HG03520 (cell line): ENCODE data around the gene VAV2.
A peak's percentile ranks its signal among the peaks of the same experiment; 100 is the strongest.

Source experiments
- ATAC-seq: cut with Tn5 transposase; IDR thresholded peaks from one replicate; pipeline ENCODE4 v1.9.1; 2021; ENCODE audit warnings: mild to moderate bottlenecking, moderate library complexity; ENCODE audit not compliant: unreplicated experiment

Gene VAV2

GRCh38 chr9:133805876-133806622 lies 186.1 kb downstream of the VAV2 start:
- ATAC-seq = no peak

- ATAC-seq = no peak
Measured at GRCh38 chr9:133804199-133804598, 187.9 kb downstream of the VAV2 start.

GRCh38 chr9:133803745-133804144 lies 188.4 kb downstream of the VAV2 start:
- no peak for ATAC-seq

- no peak for ATAC-seq
Measured at GRCh38 chr9:133803028-133803585, 189.0 kb downstream of the VAV2 start.

- no peak for ATAC-seq
Measured at GRCh38 chr9:133801739-133802138, 190.4 kb downstream of the VAV2 start.

GRCh38 chr9:133800266-133800665 lies 191.9 kb downstream of the VAV2 start:
- ATAC-seq = no peak

GRCh38 chr9:133799716-133800115 lies 192.4 kb downstream of the VAV2 start:
- no peak for ATAC-seq

GRCh38 chr9:133799106-133799505 lies 193.0 kb downstream of the VAV2 start:
- ATAC-seq = no peak

GRCh38 chr9:133798160-133798559 lies 194.0 kb downstream of the VAV2 start:
- no peak for ATAC-seq

GRCh38 chr9:133797406-133798105 lies 194.6 kb downstream of the VAV2 start:
- no peak for ATAC-seq

- no peak for ATAC-seq
Measured at GRCh38 chr9:133796562-133796961, 195.6 kb downstream of the VAV2 start.

- no peak for ATAC-seq
Measured at GRCh38 chr9:133795049-133795448, 197.1 kb downstream of the VAV2 start.

GRCh38 chr9:133794016-133794760 lies 197.9 kb downstream of the VAV2 start:
- no peak for ATAC-seq

- ATAC-seq = no peak
Measured at GRCh38 chr9:133793471-133793870, 198.7 kb downstream of the VAV2 start.

GRCh38 chr9:133792721-133793470 lies 199.2 kb downstream of the VAV2 start:
- ATAC-seq = peak; percentile 52

GRCh38 chr9:133791735-133792649 lies 200.1 kb downstream of the VAV2 start:
- no peak for ATAC-seq

- no peak for ATAC-seq
Measured at GRCh38 chr9:133791069-133791468, 201.1 kb downstream of the VAV2 start.

- ATAC-seq = no peak
Measured at GRCh38 chr9:133789778-133790177, 202.3 kb downstream of the VAV2 start.

GRCh38 chr9:133788819-133789717 lies 203.1 kb downstream of the VAV2 start:
- ATAC-seq = no peak
